SIG-M5 (cell line): Measurements from ENCODE around the gene CDC14A.
"Not testable (repeated sequence)": the region's sequence is repeated elsewhere in the genome, so short reads cannot be mapped to it uniquely, and the experiment has no call there.

Experiments used
- DNase-seq: peaks from one replicate; lab custom pipeline; 2025; lab: John Stamatoyannopoulos, UW

CDC14A gene

GRCh38 chr1:100352267-100353070 lies at the start of gene CDC14A:
Gene CDC14A, plus strand, starts transcription at chr1:100352506. Its CDS starts 449 bp downstream, at chr1:100352955.
- peak; percentile 54 for DNase-seq

- no peak for DNase-seq
These were observed 49.6 kb upstream of the CDC14A start for GRCh38 chr1:100302739-100303138.

GRCh38 chr1:100304227-100304626 lies 48.1 kb upstream of the CDC14A start:
- DNase-seq, result no peak

- no peak for DNase-seq
These were observed 47.4 kb upstream of the CDC14A start for GRCh38 chr1:100304921-100305320.

- no peak for DNase-seq
These were observed 46.4 kb upstream of the CDC14A start for GRCh38 chr1:100305954-100306353.

GRCh38 chr1:100306735-100307313 lies 45.5 kb upstream of the CDC14A start:
- no peak for DNase-seq

GRCh38 chr1:100308777-100309176 lies 43.5 kb upstream of the CDC14A start:
- DNase-seq, result no peak

GRCh38 chr1:100309863-100310262 lies 42.4 kb upstream of the CDC14A start:
- DNase-seq, result no peak

- DNase-seq, result no peak
These were observed 38.9 kb upstream of the CDC14A start for GRCh38 chr1:100313382-100313781.

GRCh38 chr1:100316622-100317021 lies 35.7 kb upstream of the CDC14A start:
- no peak for DNase-seq

GRCh38 chr1:100320311-100321099 lies 31.8 kb upstream of the CDC14A start:
- no peak for DNase-seq

GRCh38 chr1:100321100-100321493 lies 31.2 kb upstream of the CDC14A start:
- DNase-seq, result no peak

- DNase-seq, result no peak
These were observed 30.8 kb upstream of the CDC14A start for GRCh38 chr1:100321506-100321905.

- DNase-seq, result no peak
These were observed 29.7 kb upstream of the CDC14A start for GRCh38 chr1:100322436-100323211.

- no peak for DNase-seq
These were observed 28.7 kb upstream of the CDC14A start for GRCh38 chr1:100323419-100324106.

GRCh38 chr1:100325415-100326324 lies 26.6 kb upstream of the CDC14A start:
- no peak for DNase-seq

GRCh38 chr1:100326325-100326670 lies 26.0 kb upstream of the CDC14A start:
- not testable (repeated sequence) for DNase-seq

- DNase-seq, result peak; percentile 36
These were observed 24.2 kb upstream of the CDC14A start for GRCh38 chr1:100328133-100328532.

GRCh38 chr1:100331146-100331545 lies 21.2 kb upstream of the CDC14A start:
- not testable (repeated sequence) for DNase-seq

GRCh38 chr1:100332331-100332730 lies 20.0 kb upstream of the CDC14A start:
- no peak for DNase-seq
